C4-2B (cell line): Measurements from ENCODE around the gene RNASEH2A.

Experiments
- CTCF ChIP-seq: fragments of 450-650 bp; conservative IDR thresholded peaks from 2 replicates; pipeline ENCODE4 v1.5.1; 2017; ENCODE audit warnings: mild to moderate bottlenecking
- ZFX ChIP-seq: fragments of 450-650 bp; IDR thresholded peaks from 2 replicates; pipeline ENCODE4 v1.6.1; 2017

DNA sequence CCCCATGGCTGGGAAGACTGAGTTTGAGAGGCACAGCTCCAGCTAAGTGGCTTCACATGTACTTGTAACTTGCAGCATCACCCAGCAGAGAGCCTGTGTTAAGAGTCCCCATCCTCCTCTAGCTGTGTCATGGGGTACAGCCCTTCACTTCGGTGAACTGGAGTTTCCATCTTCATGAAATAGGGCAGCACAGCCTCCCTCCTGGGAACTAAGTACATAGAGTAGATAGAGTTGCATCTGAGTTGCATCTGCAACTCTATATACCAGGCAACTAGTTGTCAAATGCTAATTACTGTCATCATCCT lies 6.0 kb upstream of the RNASEH2A start:
- TF ChIP-seq CTCF: no peak
- TF ChIP-seq ZFX: no peak
